Erythroblast (primary cell): ENCODE results near the gene TOR1B.

Experiments used
- DNase-seq, 2 experiments: peaks; one replicate each; lab custom pipeline; 2025; lab: John Stamatoyannopoulos, UW
- GATA1 ChIP-seq: IDR thresholded peaks from 2 replicates; pipeline ENCODE4 v1.6.1; 2011; ENCODE audit warnings: low read depth, mild to moderate bottlenecking, control low read depth, low read length, moderate library complexity
- POLR2A ChIP-seq: IDR thresholded peaks from 2 replicates; pipeline ENCODE4 v1.6.1; 2011; ENCODE audit warnings: mild to moderate bottlenecking, low read length

Gene TOR1B

DNA sequence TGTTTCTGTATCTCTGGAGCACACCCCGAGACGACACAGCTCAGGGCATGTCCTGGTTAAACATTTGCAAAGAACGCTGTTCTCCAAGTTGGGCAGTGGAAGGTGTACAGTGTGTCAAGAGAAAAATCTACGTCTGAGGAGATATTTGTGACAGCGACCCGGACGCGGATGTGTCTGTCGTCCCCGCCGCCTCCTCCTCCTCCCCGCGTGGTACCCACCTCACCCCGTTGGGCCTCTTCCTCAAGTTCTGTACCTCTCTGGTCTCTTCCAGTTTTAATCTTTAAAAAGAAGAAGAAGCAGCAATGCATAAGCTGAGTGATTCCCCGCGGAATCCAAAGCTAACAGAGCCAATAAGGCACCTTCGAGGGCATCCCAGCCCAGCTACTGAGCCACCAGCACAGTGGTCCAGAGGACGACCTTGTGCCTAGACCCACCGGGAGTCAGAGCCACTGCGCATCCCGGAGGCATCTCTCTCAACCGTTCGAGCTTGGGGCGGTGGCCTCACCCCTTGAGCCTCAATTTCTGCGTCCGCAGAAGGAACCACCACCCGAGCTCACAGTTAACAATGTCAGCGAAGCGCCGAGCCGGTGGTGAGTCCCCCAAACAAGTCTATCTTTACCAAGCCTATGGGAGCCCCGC lies 31.6 kb downstream of the TOR1B start:
- peak; percentile 54 to 69 for DNase-seq
- TF ChIP-seq POLR2A, result no peak
- no peak for TF ChIP-seq GATA1

DNA sequence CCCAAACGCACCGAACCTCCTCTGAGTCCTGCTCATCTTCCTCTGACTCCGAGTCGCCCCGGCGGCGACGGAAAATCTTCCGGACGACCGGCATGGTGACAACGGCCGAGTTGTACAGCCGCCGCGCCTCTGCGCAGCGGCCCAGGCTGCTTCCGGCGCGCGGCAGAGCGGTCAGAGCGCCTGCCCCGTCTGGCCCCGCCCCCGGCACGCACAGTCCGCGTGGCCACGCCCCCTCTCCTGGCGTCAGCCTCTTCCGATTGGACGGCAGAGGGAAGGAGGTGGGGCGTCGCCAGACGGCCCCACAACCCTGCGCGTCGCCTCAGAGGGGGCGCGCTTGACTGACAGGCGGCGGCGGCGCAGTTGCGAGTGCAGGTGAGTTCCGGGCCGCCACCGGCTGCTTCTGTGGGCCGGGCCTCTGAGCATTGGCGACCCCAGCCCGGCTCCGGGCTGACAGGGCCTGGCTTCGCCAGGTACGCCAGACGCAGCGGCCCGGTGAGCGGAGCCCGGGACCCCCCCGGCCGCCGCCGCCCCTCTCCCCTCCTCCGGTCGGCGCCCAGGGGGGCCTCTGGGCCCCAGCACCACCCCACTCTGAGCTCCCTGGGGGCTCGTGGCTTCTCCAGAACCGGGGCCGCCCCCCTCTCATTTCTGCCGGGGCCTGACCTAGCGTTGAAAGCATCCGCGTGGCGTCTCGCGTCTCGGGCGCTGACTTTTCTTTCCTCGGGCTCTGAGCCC lies 32.3 kb downstream of the TOR1B start, which contains the start of the genes C9orf78 and USP20:
Gene C9orf78 (minus strand): TSS at position 148 of the 732 bp plus-strand sequence. CDS start 54 bp downstream, at position 94.
Gene USP20 (plus strand): TSS at position 331 of the 732 bp plus-strand sequence. CDS start 17,098 bp downstream, outside the sequence.
- DNase-seq, result peak; percentile 98 to 99
- no peak for TF ChIP-seq GATA1
- TF ChIP-seq POLR2A, result peak; percentile 98

DNA sequence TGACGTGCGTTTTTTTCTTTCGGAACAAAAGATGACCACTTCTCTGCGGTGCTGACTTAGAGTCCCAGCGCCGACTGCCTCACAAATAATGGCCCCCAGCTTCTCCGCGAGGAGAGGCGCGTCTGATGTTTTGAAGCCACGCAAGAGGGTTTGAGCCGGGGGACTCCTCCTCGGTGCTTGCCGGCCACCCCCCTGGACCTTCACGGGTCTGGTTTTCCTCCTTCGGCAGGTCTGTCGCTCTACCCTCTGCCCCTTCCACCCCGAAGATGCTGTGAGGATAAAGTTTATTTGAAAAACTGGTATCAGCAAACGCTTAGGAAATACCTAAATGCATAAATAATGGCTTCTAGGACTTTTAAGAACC lies 32.9 kb downstream of the TOR1B start:
- DNase-seq, result peak; percentile 53 to 68
- TF ChIP-seq POLR2A (no peak), GATA1 (no peak)

DNA sequence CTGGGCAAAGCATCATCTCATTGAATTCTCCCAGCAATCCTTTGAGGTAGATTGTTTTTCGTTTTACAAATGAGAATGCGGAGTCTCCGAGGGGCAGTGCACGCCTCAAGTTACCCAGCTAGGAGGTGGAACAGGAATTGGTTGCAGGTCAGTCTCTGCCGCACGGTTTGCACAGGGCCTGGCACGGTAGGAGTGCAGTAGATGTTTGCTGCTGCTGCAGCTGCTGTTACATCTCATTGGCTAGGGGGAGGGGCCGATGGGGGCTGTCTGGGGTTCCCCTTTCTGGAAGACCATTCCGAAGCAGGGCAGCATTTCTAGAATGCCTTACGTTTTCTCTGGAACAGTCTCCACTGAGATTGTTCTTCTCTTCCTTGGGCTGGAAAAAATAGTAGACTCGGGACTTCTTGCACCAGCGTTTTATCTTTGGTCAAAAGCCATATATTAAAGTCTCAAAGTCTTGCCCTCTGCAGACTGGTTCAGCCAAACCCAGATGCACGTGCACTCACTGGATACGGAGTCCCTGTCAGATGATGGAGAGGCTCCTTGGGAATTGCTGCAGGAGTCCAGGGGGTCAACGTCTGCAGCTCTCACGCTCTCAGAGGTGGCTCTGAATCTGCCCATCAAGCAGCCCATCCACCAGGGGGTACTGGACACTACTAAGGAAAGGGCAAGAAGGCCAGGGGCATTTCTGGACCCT lies 33.5 kb downstream of the TOR1B start:
- DNase-seq, result peak; percentile 39 to 62

DNA sequence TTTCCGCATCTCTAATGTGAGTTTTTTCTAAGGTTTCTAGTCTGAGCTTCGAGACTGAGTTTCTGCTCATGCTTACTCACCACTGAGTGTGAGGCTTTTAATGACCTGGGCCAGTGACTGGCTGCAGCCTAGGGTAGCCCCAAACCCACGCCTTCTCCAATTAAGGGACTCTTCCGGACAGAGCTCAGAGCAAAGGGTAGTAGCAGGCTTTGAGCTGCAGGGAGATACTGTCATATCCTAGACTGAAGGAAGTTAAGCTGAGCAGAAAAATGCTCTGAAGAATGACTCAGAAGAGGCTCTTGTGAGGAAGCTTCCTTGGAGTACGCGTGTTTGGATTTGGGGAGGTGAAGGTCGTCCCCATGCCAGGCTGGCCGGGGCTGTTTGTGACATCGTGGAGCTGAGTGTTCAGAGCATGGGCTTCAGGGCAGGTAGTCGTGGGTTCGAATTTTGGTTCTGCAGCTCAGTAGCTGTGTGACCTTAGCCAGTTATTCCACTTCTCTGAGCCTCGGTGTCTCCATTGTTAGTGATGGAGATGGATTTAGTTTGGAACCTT lies 35.8 kb downstream of the TOR1B start:
- TF ChIP-seq GATA1, result no peak
- TF ChIP-seq POLR2A, result no peak
- no peak for DNase-seq

More for the DNA sequence above, 33.5 kb downstream of the TOR1B start:
- no peak for TF ChIP-seq GATA1
- no peak for TF ChIP-seq POLR2A

DNA sequence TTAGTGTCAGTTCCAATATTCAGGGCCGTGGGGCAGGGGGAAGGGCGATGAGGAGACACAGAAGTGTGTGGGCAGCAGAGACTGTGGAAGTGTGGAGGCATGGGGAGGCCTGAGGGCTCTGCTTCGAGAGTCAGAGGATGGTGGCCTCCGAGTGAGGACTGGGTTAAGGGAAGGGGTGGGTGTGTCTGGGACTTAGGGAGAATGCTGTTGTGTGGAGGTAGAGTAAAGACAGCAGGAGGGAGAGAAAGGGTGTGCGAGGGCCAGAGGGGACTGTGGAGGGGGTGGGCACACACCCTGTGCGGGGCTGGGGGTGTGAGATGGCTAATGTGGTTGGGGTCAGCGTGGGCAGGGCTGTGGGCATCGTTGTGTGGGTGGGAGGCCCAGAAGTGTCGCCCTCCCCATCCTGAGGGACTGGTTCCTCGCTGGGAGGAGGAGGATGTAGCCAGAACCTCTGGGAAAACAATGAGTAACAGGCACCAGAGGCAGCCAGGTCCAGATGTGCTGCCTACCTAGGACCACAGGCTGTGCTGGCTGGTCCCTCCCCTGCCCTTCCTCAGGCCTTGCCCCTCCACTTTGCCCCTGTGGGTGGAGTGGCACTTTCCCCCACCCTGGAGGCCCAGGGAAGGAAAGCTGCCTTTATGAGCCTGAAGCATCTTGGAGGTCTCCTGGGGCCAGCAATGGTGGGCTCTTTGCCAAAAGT lies 36.5 kb downstream of the TOR1B start:
- TF ChIP-seq POLR2A (no peak), GATA1 (no peak)

DNA sequence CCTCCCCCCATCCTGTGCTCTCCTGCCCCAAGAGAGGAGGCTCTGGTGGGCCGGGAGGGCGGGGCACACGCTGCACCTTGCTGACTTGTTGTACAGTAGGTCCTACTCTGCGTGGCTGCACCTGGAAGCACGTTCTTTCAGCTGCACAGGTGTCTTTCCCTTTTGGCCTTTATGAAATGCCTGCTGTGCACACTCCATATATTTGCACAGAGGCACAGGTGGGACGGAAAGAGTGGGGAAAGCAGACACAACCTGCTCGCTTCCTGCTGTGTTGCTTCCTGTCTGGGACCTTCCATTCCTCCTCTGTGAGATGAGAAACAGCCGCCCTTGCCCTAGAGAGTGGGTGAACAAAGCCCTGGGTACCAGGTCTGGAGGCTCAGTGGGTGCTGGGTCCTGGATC lies 37.0 kb downstream of the TOR1B start:
- DNase-seq, result no peak
- TF ChIP-seq GATA1, result no peak
- no peak for TF ChIP-seq POLR2A

More for the DNA sequence above, 36.5 kb downstream of the TOR1B start:
- DNase-seq, result no peak

DNA sequence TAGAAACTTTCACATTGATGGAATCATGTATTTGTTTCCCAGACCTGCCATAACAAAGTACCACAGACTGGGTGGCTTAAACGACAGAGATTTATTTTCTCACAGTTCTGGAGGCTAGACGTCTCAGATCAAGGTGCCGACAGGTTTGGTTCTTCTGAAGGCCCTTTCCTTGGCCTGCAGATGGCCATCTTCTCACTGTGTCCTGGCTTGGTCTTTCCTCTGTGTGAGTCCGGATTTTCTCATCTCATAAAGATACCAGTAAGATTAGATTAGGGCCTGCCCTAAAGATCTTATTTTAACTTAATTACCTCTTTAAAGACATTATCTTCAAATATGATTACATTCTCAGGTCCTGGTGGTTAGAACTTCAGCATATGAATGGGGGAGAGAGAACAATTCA lies 38.1 kb downstream of the TOR1B start:
- TF ChIP-seq GATA1 (no peak), POLR2A (no peak)
- DNase-seq, result no peak

DNA sequence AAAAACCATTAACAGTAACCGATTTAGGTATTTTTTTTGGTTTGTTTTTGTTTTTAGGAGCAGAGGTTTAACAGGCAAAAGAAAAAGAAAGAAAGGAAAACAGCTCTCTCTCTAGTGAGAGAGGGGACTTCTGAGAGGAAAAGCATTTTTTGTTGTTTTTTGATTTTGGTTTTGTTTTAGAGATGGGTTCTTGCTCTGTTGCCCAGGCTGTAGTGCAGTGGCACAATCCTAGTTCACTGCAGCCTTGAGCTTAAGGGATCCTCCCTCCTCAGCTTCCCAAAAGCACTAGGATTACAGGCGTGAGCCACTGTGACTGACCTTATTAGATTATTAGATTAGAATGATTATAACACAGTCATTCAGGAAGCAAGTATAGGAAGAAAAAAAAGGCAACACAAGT lies 42.4 kb downstream of the TOR1B start:
- DNase-seq, result no peak
- TF ChIP-seq GATA1 (no peak), POLR2A (no peak)

DNA sequence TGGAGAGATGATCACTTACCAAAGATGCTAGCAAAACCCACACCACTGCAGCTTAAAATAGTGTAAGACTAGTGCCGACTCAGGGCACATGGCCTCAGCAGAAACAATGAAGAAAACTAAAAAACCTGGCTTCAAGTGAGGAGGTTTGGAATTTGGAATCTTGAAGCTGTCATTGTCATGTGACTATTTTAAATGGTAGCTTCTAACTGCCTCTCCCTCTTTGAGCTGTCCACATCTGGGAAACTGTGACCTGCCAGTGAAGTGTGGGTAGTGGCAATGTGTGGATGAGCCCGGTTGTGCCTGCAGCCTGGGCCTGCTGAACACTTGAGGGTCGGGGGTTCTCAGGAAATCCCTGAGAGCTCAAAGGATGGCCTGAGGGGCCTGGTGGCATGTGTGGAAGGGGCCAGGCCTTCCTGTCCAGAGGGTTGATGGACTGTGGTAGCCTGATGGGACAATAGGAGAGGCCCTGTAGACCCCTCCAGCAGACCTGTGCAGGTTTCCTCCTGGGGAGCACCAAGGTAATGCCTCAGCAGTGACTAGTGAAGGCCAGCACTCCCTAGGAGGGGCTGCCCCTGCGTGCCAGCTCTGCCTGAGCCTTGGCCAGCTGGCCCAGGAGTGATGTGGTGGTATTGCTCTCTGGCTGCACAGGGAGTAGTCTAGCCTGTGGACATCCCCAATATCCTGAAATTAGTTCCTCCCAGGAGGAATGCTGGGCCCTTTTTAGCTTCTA lies 45.9 kb downstream of the TOR1B start:
- no peak for DNase-seq
- TF ChIP-seq POLR2A, result no peak
- no peak for TF ChIP-seq GATA1

DNA sequence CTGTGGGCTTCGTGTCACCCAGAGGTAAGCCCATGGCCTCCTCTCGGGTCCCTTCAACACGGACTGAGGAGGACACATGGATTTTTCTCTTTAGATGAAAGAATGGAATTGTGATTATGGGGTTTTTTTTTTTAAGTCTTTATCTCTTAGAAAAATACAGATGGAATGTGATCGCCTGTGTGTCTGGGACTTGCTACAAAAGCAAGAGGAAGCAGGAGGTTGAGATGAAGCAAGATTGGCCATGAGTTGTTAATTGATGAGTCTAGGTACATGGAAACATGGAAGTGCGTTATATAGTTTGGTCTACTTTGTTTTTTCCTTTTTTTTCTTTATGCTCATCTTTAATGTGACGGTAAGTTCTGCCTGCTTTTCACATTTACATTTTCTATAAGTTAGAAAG lies 46.9 kb downstream of the TOR1B start:
- DNase-seq, result no peak
- no peak for TF ChIP-seq GATA1
- TF ChIP-seq POLR2A, result no peak

DNA sequence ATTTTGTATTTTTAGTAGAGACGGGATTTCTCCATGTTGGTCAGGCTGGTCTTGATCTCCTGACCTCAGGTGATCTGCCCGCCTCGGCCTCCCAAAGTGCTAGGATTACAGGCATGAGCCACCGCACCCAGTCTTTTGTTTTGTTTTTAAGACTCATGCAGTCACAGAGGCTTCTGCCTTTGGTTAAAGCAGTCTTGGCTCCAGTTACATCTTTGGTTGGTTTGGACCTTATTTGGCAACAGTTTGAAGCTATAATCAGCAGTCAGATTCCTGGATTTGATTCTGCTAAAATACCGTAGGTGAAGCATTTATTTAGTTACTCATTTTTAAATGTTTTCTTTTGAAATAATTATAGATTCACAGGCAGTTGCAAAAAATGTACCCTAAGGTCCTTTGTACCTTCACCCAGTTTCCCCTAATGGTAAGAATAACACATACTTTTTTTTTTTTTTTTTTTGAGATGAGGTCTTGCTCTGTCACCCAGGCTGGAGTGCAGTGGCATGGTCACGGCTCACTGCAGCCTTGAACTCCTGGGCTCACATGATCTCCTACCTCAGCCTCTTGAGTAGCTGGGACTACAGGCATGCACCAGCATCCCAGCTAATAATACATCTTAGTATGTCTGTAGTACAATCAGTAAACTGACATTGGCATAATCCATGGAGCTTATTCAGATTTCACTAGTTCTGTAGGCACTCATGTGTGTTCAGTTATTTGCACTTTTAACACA lies 48.0 kb downstream of the TOR1B start:
- DNase-seq, result no peak
- no peak for TF ChIP-seq POLR2A
- TF ChIP-seq GATA1, result no peak

DNA sequence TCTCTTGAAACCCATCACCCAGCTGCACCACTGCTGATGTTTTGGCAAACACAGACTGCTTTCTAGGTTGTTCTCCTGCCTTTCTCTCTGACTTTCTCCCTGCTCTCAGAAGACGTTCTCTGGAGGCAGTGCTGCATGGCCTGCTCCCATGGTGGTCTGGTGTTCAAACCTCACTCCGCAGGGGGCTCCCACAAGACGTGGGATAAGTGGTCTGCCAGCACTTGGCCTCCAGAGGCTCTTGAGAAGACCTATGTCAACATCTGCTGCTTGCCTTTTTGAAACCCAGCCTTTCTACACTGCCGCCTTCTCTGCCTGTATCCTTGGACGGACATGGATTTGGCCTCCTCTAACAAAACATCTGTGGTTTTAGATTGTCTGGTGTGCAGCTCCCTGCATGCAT lies 48.8 kb downstream of the TOR1B start:
- TF ChIP-seq GATA1 (no peak), POLR2A (no peak)

More for the DNA sequence above, 48.8 kb downstream of the TOR1B start:
- no peak for DNase-seq
